ENCODE results near the gene FRMPD4. TPM values are rescaled to one million over a fixed set of nuclear protein-coding genes. Genes with fewer than 3 reads are reported as not detected.

The FRMPD4 gene
- total and polyA plus RNA-seq, 2 of the 13 experiments (the other 11 are each of a cell fraction or from before 2014, with no cell fraction given) = not detected

- H3K9ac ChIP-seq (ENCODE audit: insufficient read depth, low read depth, low read length) = no peak overlapping the region
- CTCF ChIA-PET (ENCODE audit: low intra/inter-chr PET ratio, low total read pairs) = no interaction called here
- no peaks in the 10 kb centered on the region for H3K36me3 ChIP-seq (replicated peaks in 1 of 2; ENCODE audit: control insufficient read depth in 1 of 2, insufficient read depth in 2 of 2, low read length in 2 of 2)
- intact Hi-C loops (cut with micrococcal nuclease; ENCODE audit: unreplicated experiment) (no loop called here), in situ Hi-C loops (cut with HindIII; ENCODE audit: extremely low pct_ligation_motif_present, low pct_unique_long_range_greater_than_20kb) (no loop called here)
- DNase-seq (ENCODE audit: low spot score) (no peak), FAIRE-seq (no peak), ATAC-seq (no peak)
- no peak overlapping the region for H3K27ac ChIP-seq (ENCODE audit: extremely low read length, insufficient read depth, low read length)
- no peaks in the 10 kb centered on the region for H4K20me1 ChIP-seq (ENCODE audit: insufficient read depth, low read length)
- TF ChIP-seq, protein P1, sequence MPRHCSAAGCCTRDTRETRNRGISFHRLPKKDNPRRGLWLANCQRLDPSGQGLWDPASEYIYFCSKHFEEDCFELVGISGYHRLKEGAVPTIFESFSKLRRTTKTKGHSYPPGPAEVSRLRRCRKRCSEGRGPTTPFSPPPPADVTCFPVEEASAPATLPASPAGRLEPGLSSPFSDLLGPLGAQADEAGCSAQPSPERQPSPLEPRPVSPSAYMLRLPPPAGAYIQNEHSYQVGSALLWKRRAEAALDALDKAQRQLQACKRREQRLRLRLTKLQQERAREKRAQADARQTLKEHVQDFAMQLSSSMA (CRISPR knock-in tag; IDR thresholded peaks at IDR 0.05) = no peak
- no peak for TF ChIP-seq NBN (conservative IDR thresholded peaks at IDR 0.05)
- no peak for TF ChIP-seq PHF21A (CRISPR knock-in tag; IDR thresholded peaks at IDR 0.05)
- no peak for TF ChIP-seq ZNF343 (CRISPR knock-in tag; IDR thresholded peaks at IDR 0.05)
- no peak for TF ChIP-seq ZIK1 (CRISPR knock-in tag; IDR thresholded peaks at IDR 0.05; ENCODE audit: borderline replicate concordance, low read depth)
- TF ChIP-seq SP1 (IDR thresholded peaks at IDR 0.05) = no peak
- TF ChIP-seq SP1 (CRISPR knock-in tag; IDR thresholded peaks at IDR 0.05) = no peak
- no peak for TF ChIP-seq DBP (CRISPR knock-in tag; IDR thresholded peaks at IDR 0.05; ENCODE audit: not compliant biosample characterization)
- no peak for TF ChIP-seq ZNF605 (CRISPR knock-in tag; IDR thresholded peaks at IDR 0.05)
- POLR2A ChIA-PET = no interaction called here
- H2AFZ ChIP-seq (ENCODE audit: low read length) = no peak overlapping the region
- BruUV-seq (replicated peaks) = no TSS peak
- no peaks in the 10 kb centered on the region for H3K79me2 ChIP-seq (ENCODE audit: insufficient read depth, low read length)
- H3K4me3 ChIP-seq (replicated peaks in 1 of 3; ENCODE audit: insufficient read depth in 1 of 3, low read depth in 2 of 3, low read length in 3 of 3) = no peak overlapping the region
- WGBS (ENCODE audit: low lambda C conversion rate) = 31% methylated on average over 3 of the region's 4 CpGs
- no peaks in the 10 kb centered on the region for H3K4me1 ChIP-seq (ENCODE audit: insufficient read depth, low read length)
- no peaks in the 10 kb centered on the region for H3K27me3 ChIP-seq (ENCODE audit: control insufficient read depth in 1 of 2, insufficient read depth in 2 of 2, low read length in 2 of 2)
- no peak overlapping the region for H3K4me2 ChIP-seq (ENCODE audit: low read depth, low read length)
- no peaks in the 10 kb centered on the region for H3K9me3 ChIP-seq (ENCODE audit: low read length)
Measured at GRCh38 chrX:12159799-12160198, 21.5 kb downstream of the FRMPD4 start.

GRCh38 chrX:12162420-12162819 is 24.1 kb downstream of the FRMPD4 start:
- H3K27me3 ChIP-seq (ENCODE audit: control insufficient read depth in 1 of 2, insufficient read depth in 2 of 2, low read length in 2 of 2) = no peaks in the 10 kb centered on the region
- H3K36me3 ChIP-seq (replicated peaks in 1 of 2; ENCODE audit: control insufficient read depth in 1 of 2, insufficient read depth in 2 of 2, low read length in 2 of 2) = no peaks in the 10 kb centered on the region
- H3K27ac ChIP-seq (ENCODE audit: extremely low read length, insufficient read depth, low read length) = no peak overlapping the region
- H2AFZ ChIP-seq (ENCODE audit: low read length) = no peak overlapping the region
- H4K20me1 ChIP-seq (ENCODE audit: insufficient read depth, low read length) = no peaks in the 10 kb centered on the region
- H3K4me1 ChIP-seq (ENCODE audit: insufficient read depth, low read length) = no peaks in the 10 kb centered on the region
- BruUV-seq (replicated peaks) = no TSS peak
- 50% methylated on average over 2 of the region's 2 CpGs for WGBS (ENCODE audit: low lambda C conversion rate)
- H3K9ac ChIP-seq (ENCODE audit: insufficient read depth, low read depth, low read length) = no peak overlapping the region
- no peak overlapping the region for H3K4me2 ChIP-seq (ENCODE audit: low read depth, low read length)
- TF ChIP-seq ZNF883 (CRISPR knock-in tag; IDR thresholded peaks at IDR 0.05; ENCODE audit: not compliant biosample characterization) = no peak
- TF ChIP-seq ZKSCAN1 (IDR thresholded peaks at IDR 0.05; ENCODE audit: low read length) = no peak
- TF ChIP-seq, protein P2, sequence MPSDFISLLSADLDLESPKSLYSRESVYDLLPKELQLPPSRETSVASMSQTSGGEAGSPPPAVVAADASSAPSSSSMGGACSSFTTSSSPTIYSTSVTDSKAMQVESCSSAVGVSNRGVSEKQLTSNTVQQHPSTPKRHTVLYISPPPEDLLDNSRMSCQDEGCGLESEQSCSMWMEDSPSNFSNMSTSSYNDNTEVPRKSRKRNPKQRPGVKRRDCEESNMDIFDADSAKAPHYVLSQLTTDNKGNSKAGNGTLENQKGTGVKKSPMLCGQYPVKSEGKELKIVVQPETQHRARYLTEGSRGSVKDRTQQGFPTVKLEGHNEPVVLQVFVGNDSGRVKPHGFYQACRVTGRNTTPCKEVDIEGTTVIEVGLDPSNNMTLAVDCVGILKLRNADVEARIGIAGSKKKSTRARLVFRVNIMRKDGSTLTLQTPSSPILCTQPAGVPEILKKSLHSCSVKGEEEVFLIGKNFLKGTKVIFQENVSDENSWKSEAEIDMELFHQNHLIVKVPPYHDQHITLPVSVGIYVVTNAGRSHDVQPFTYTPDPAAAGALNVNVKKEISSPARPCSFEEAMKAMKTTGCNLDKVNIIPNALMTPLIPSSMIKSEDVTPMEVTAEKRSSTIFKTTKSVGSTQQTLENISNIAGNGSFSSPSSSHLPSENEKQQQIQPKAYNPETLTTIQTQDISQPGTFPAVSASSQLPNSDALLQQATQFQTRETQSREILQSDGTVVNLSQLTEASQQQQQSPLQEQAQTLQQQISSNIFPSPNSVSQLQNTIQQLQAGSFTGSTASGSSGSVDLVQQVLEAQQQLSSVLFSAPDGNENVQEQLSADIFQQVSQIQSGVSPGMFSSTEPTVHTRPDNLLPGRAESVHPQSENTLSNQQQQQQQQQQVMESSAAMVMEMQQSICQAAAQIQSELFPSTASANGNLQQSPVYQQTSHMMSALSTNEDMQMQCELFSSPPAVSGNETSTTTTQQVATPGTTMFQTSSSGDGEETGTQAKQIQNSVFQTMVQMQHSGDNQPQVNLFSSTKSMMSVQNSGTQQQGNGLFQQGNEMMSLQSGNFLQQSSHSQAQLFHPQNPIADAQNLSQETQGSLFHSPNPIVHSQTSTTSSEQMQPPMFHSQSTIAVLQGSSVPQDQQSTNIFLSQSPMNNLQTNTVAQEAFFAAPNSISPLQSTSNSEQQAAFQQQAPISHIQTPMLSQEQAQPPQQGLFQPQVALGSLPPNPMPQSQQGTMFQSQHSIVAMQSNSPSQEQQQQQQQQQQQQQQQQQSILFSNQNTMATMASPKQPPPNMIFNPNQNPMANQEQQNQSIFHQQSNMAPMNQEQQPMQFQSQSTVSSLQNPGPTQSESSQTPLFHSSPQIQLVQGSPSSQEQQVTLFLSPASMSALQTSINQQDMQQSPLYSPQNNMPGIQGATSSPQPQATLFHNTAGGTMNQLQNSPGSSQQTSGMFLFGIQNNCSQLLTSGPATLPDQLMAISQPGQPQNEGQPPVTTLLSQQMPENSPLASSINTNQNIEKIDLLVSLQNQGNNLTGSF (CRISPR knock-in tag; IDR thresholded peaks at IDR 0.05) = no peak
- TF ChIP-seq NFE2 (CRISPR knock-in tag; IDR thresholded peaks at IDR 0.05) = no peak
- TF ChIP-seq ZNF20 (CRISPR knock-in tag; IDR thresholded peaks at IDR 0.05) = no peak
- FAIRE-seq (no peak), ATAC-seq (no peak), DNase-seq (ENCODE audit: low spot score) (no peak)
- H3K9me3 ChIP-seq (ENCODE audit: low read length) = no peaks in the 10 kb centered on the region
- no peak overlapping the region for H3K4me3 ChIP-seq (replicated peaks in 1 of 3; ENCODE audit: insufficient read depth in 1 of 3, low read depth in 2 of 3, low read length in 3 of 3)
- ChIA-PET POLR2A (no interaction called here), CTCF (ENCODE audit: low intra/inter-chr PET ratio, low total read pairs) (no interaction called here)
- intact Hi-C loops (cut with micrococcal nuclease; ENCODE audit: unreplicated experiment) = no loop called here
- in situ Hi-C loops (cut with HindIII; ENCODE audit: extremely low pct_ligation_motif_present, low pct_unique_long_range_greater_than_20kb) = no loop called here
- no peaks in the 10 kb centered on the region for H3K79me2 ChIP-seq (ENCODE audit: insufficient read depth, low read length)

Measured in HepG2 (cell line).